ENCODE measurements around the gene MICAL1.
A peak's percentile ranks its signal among the peaks of the same experiment; 100 is the strongest.

MICAL1 gene

DNA sequence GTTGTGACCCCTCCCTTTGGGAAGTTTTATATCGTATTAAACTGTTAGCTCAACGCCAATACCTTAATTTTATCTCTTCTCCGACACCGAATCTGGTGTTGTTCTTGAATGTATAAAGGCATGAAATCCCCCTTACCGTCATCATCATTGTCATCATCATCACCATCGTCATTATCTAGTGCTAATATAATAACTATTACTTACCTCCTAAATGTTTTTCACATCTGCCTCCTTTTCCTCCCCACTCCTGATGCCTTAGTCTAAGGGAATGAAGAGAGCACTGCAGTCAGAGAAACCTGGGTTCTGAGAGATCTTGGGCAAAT is 28.1 kb upstream of the MICAL1 start:
- Mint-ChIP-seq H3K27me3 (no peaks in the 10 kb centered on the region), H3K4me3 (peak overlapping the region; percentile 63 to 75), H3K27ac (peak overlapping the region; percentile 25 to 49), H3K9me3 (no peaks in the 10 kb centered on the region), H3K4me1 (ENCODE audit: low read depth in 2 of 2) (peaks cover 34 to 35% of the 10 kb centered on the region in 2 donors), H3K36me3 (ENCODE audit: insufficient read depth) (peaks cover 23% of the 10 kb centered on the region)
- DNase-seq (no peak), ATAC-seq (replicated peaks) (peak; percentile 18)

DNA sequence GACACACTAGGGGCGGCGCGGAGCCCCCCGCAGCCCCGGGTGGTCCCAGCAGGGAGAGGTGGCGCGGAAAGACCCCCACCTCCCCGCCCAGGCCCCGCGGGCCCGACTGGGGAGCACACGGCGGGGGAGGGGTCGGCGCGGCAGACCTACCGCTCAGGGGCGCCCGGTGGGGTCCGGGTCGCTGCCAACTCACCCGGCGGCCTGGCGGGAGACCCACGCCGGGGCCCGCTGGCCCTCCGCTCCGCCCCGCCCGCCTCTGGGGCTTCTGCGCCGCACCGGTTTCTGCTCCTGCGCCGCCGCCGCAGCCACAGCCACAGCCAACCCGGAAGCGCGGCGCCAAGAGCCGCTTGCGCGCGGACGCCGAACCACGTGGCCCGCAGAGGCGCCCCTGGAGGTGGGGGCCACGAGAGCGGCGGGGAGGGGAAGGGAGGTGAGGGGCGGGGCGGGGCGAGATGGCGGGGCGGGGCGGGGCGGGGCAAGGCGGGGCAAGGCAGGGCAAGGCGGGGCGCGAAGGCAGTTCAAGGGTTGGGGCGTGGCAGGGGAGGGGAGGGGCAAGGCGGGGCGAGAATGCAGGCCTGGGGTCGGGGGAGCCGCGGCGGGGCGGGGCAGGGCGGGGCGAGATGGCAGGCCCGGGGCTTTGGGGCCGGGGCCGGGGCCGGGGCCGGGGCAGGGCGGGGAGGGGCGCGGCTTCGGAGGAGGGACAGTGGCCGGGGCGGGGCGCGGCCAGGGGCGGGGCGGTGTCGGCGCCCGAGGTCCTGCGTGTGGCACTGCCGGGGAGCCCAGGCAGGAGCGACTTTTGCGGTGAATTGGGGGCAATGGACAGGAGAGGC is 27.5 kb upstream of the MICAL1 start, which contains the start of gene ZBTB24:
TSS of gene ZBTB24 (minus strand) at position 315 of the 830 bp plus-strand sequence. CDS start 1,193 bp downstream, outside the sequence.
- peaks cover 39 to 41% of the 10 kb centered on the region in 2 donors for H3K4me1 Mint-ChIP-seq (ENCODE audit: low read depth in 2 of 2)
- H3K36me3 Mint-ChIP-seq (ENCODE audit: insufficient read depth), result peaks cover 29% of the 10 kb centered on the region
- H3K27me3 Mint-ChIP-seq, result no peaks in the 10 kb centered on the region
- peak; percentile 87 for ATAC-seq (replicated peaks)
- H3K27ac Mint-ChIP-seq, result peak within 1 kb of the TSS; percentile 75 to 82
- H3K4me3 Mint-ChIP-seq, result peak within 1 kb of the TSS; percentile 86 to 92
- DNase-seq, result peak; percentile 81 to 88 (median 84)
- H3K9me3 Mint-ChIP-seq, result no peaks in the 10 kb centered on the region

DNA sequence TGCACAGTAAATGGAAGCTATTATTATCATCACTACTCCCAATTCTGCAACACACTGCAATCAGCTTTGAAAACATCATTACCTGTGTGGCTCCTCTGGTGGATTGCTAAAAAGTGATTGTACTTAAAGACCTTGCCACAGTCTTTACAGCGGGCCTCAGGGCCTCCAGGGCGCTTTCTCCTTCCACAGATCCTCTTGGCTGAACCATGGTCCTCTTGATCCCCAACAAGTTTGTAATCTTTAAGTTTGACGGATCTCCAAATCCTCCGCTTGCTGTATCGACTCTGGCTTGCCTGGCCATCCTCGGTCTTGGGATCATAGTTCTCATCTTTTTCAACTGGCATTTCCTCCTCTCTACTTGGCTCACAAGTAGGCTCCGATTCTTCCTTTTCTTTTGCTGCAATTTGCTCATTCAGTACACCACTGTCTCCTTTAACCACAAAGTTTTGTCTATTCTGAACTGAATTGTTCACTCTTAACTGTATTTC is 25.5 kb upstream of the MICAL1 start:
- ATAC-seq (replicated peaks) (no peak), DNase-seq (no peak)
- H3K27me3 Mint-ChIP-seq, result no peaks in the 10 kb centered on the region
- peak overlapping the region; percentile 86 to 92 for H3K4me3 Mint-ChIP-seq
- no peak overlapping the region for H3K27ac Mint-ChIP-seq
- H3K4me1 Mint-ChIP-seq (ENCODE audit: low read depth in 2 of 2), result peaks cover 52 to 60% of the 10 kb centered on the region in 2 donors
- no peaks in the 10 kb centered on the region for H3K9me3 Mint-ChIP-seq
- H3K36me3 Mint-ChIP-seq (ENCODE audit: insufficient read depth), result peaks cover 34% of the 10 kb centered on the region

DNA sequence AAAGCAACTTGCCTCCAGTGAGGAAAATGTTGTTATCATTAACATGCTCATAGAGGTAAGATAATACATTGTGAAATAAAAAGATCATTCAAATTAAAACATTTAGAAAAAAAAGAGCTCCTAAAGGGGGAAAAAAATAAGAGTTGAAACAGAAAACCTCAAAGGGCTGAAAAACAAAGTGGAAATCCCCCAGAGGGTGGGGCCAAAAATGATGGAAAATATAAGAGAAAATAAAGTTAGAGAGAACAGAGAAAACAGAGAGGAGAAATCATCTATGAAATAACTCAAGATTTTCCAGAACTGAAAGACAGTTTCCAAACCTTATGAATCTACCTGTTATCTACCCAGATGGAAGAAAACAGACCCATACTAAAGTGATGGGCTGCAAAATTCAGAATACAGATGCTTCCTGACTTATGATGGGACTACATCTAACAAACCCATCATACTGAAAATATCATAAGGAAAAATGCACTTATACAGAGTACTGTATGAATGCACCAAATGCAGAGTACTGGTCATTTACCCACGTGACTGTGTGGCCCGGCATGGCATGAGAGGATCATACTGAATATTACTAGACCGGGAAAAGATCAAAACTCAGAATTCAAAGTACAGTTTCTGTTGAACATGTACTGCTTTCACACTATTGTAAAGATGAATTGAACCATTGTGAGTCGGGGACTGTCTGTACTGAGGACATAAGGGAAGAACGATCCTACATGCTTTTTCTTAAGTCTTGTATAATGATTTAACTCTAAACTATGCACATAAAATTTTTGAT is 23.5 kb upstream of the MICAL1 start:
- H3K36me3 Mint-ChIP-seq (ENCODE audit: insufficient read depth), result peaks cover 54% of the 10 kb centered on the region
- ATAC-seq (replicated peaks) (no peak), DNase-seq (no peak)
- no peaks in the 10 kb centered on the region for H3K9me3 Mint-ChIP-seq
- H3K4me3 Mint-ChIP-seq, result peak overlapping the region; percentile 86 to 92
- no peaks in the 10 kb centered on the region for H3K27me3 Mint-ChIP-seq
- peaks cover 52 to 69% of the 10 kb centered on the region in 2 donors for H3K4me1 Mint-ChIP-seq (ENCODE audit: low read depth in 2 of 2)
- H3K27ac Mint-ChIP-seq, result peak overlapping the region; percentile 63 to 74

DNA sequence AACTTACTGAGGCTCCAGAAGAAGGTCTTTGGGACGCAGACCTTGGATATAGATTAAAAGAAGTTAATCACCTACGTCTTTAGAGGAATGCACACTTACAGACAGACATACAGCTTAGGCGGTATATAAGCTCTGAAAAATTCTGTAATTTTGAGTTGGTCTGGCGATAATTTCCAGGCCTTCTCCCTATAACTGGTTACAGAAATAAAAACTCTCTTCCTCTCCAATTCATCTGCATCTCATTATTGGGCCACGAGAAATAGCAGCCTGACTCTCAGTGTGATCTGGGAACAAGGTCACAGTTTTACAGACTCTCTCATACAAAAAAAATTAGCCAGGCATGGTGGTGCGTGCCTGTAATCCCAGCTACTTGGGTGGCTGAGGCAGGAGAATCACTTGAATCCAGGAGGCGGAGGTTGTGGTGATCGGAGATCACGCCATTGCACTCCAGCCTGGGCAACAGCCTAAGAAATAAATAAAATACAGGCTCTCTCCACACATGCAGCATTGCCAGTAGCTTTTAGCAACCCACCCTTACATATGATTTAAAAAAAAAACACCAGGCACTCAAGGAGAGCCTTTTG is 22.7 kb upstream of the MICAL1 start:
- ATAC-seq (replicated peaks) (no peak), DNase-seq (no peak)
- H3K4me3 Mint-ChIP-seq, result peak overlapping the region; percentile 86 to 92
- H3K27ac Mint-ChIP-seq, result peak overlapping the region; percentile 63 to 74
- H3K9me3 Mint-ChIP-seq, result no peaks in the 10 kb centered on the region
- H3K36me3 Mint-ChIP-seq (ENCODE audit: insufficient read depth), result peaks cover 61% of the 10 kb centered on the region
- H3K4me1 Mint-ChIP-seq (ENCODE audit: low read depth in 2 of 2), result peaks cover 52 to 72% of the 10 kb centered on the region in 2 donors
- no peaks in the 10 kb centered on the region for H3K27me3 Mint-ChIP-seq

DNA sequence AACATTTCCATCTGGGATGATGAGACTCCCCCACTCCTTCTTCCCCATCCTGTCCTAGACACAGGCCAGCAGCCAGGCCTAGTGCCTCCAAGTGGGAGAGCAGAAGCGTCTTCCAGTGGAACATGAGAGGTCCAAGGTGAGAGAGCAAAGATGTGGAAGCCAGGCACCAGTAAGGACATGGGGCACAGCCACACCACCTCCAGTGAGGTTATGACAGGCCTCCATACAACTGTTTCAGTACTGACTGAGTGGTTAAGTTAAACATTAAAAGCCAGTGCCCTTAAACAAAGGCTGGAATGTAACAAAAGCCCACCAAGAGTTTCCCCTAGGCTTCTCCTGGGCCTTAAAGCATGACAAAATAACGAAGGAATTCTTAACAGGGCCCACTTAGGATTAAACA is 22.2 kb upstream of the MICAL1 start:
- peaks cover 65% of the 10 kb centered on the region for H3K36me3 Mint-ChIP-seq (ENCODE audit: insufficient read depth)
- no peaks in the 10 kb centered on the region for H3K27me3 Mint-ChIP-seq
- ATAC-seq (replicated peaks) (no peak), DNase-seq (no peak)
- H3K9me3 Mint-ChIP-seq, result no peaks in the 10 kb centered on the region
- peak overlapping the region; percentile 86 to 92 for H3K4me3 Mint-ChIP-seq
- H3K4me1 Mint-ChIP-seq (ENCODE audit: low read depth in 2 of 2), result peaks cover 58 to 78% of the 10 kb centered on the region in 2 donors
- H3K27ac Mint-ChIP-seq, result peak overlapping the region; percentile 41 to 67

DNA sequence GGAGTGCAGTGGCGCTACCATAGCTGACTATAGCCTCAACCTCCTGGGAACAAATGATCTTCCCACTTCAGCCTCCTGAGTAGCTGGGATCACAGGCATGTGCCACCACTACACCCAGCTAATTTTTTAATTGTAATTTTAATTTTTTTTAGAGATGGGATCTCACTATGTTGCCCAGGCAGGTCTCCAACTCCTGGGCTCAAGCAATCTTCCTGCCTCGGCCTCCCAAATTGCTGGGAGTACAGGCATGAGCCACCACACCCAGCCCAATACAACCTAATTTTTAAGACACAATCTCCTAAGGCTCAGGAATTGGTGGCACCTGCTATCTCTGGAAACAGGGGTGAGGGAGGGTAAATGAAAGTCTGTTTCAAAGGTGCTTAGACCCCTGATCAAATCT is 21.6 kb upstream of the MICAL1 start:
- peak overlapping the region; percentile 86 to 92 for H3K4me3 Mint-ChIP-seq
- no peak for DNase-seq
- H3K9me3 Mint-ChIP-seq, result no peaks in the 10 kb centered on the region
- H3K4me1 Mint-ChIP-seq (ENCODE audit: low read depth in 2 of 2), result peaks cover 58 to 80% of the 10 kb centered on the region in 2 donors
- no peak for ATAC-seq (replicated peaks)
- H3K27ac Mint-ChIP-seq, result peak overlapping the region; percentile 41 to 67
- peaks cover 66% of the 10 kb centered on the region for H3K36me3 Mint-ChIP-seq (ENCODE audit: insufficient read depth)
- H3K27me3 Mint-ChIP-seq, result no peaks in the 10 kb centered on the region

DNA sequence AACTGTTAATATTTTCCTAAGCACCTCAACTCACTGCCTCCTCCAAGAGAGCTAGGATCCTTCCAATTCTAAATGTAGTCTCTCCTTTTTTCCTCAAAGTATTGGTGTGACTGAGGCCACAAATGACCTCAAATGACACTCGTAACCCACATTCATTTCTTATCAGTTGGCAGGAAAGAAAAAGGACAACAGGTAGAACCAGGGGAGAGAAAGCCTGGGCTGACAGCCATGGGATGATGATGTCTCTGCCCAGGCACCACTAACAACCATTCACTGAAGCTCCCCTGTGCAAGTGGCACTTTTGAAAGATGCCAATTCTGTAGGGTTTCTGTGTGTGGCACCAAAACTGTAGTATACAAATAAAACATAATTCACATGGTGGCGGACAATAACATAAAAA is 20.1 kb upstream of the MICAL1 start:
- DNase-seq, result no peak
- ATAC-seq (replicated peaks), result no peak
- Mint-ChIP-seq H3K36me3 (ENCODE audit: insufficient read depth) (peaks cover 67% of the 10 kb centered on the region), H3K27ac (peak overlapping the region in 1 of 2 donors; percentile 60), H3K9me3 (no peaks in the 10 kb centered on the region), H3K4me1 (ENCODE audit: low read depth in 2 of 2) (peaks cover 55 to 70% of the 10 kb centered on the region in 2 donors), H3K4me3 (no peak overlapping the region), H3K27me3 (no peaks in the 10 kb centered on the region)

DNA sequence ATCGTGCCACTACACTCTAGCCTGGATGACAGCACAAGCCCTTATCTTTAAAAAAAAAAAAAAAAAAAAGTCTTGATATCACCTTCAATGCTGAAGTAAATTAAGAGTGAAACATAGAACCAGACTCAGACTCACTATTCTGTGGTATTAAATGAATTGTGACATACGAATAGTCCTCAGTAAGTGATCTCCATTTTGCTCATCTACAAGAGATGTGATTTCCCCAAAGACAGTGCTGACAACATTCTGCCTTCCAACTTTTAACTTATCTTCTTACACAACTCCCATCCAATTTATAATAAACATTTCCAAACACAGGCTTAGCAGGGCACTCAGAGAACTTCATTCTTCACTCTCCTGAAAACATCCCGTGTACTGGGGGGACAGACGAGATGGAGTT is 19.4 kb upstream of the MICAL1 start:
- no peaks in the 10 kb centered on the region for H3K9me3 Mint-ChIP-seq
- peaks cover 52 to 66% of the 10 kb centered on the region in 2 donors for H3K4me1 Mint-ChIP-seq (ENCODE audit: low read depth in 2 of 2)
- DNase-seq (no peak), ATAC-seq (replicated peaks) (no peak)
- peaks cover 73% of the 10 kb centered on the region for H3K36me3 Mint-ChIP-seq (ENCODE audit: insufficient read depth)
- H3K27me3 Mint-ChIP-seq, result no peaks in the 10 kb centered on the region
- no peak overlapping the region for H3K4me3 Mint-ChIP-seq
- no peak overlapping the region for H3K27ac Mint-ChIP-seq

DNA sequence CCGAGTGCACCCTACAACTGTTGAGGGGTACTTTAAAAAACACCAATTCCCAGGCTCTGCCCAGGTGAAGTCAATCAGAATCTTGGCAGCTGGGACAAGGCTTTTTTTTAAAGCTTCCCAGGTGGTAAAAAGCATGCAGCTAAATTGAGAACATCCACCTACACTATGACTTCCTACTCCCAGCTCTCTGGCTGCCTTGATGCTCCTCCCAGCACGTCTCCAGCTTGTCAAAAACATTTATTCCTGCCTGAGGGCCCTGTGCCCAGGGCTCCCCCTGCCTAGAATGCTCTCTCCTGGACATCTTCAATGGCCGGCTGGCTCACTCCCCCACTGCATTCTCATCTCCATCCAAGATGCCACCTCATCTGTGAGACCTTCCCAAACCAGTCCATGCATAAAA is 17.5 kb upstream of the MICAL1 start:
- no peaks in the 10 kb centered on the region for H3K9me3 Mint-ChIP-seq
- H3K36me3 Mint-ChIP-seq (ENCODE audit: insufficient read depth), result peaks cover 62% of the 10 kb centered on the region
- peak overlapping the region; percentile 4 to 57 for H3K27ac Mint-ChIP-seq
- no peak for ATAC-seq (replicated peaks)
- no peak overlapping the region for H3K4me3 Mint-ChIP-seq
- no peaks in the 10 kb centered on the region for H3K27me3 Mint-ChIP-seq
- DNase-seq, result no peak
- peaks cover 45 to 53% of the 10 kb centered on the region in 2 donors for H3K4me1 Mint-ChIP-seq (ENCODE audit: low read depth in 2 of 2)

DNA sequence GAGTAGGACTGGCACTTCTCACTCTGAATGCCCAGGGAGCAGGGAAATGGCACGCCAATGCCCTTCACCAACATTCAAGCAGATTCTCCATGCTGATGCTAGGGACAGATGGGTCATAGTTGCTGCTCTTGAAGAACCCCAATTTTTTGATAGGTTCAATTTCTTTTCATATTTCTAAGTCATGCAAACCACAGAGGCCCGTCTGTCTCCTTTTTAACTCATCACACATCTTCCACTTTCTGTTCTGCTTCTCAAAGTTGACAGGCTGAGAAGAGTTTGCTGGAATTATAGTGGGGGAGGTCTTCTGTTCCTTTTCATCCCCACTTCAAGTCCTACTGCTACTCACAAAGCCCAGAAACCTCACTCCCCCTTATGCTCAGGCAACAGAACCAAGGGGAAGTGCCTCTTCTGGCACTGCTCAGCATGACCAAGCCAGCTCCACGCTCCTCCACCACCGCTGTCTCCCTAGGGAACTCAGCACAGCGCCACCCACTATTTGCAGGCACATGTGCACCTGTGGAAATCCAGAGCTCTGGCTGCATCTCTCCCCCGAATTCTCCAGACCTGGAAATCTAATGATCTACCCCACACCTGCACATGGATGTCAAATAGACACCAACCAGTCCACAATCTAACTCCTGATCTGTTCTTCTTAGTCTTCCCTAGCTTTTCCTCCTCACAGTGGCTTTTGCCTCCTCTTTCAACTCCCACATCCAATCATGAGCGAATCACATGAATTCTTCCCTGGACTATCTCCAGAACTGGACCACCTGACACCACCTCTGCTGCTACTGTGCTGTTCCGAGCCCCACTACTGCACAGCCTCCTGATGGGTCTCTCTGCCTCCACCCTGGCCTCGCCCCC is 16.8 kb upstream of the MICAL1 start:
- no peaks in the 10 kb centered on the region for H3K27me3 Mint-ChIP-seq
- ATAC-seq (replicated peaks), result no peak
- no peaks in the 10 kb centered on the region for H3K9me3 Mint-ChIP-seq
- peak overlapping the region; percentile 57 for H3K27ac Mint-ChIP-seq
- H3K4me3 Mint-ChIP-seq, result no peak overlapping the region
- no peak for DNase-seq
- peaks cover 39 to 45% of the 10 kb centered on the region in 2 donors for H3K4me1 Mint-ChIP-seq (ENCODE audit: low read depth in 2 of 2)
- H3K36me3 Mint-ChIP-seq (ENCODE audit: insufficient read depth), result peaks cover 70% of the 10 kb centered on the region

DNA sequence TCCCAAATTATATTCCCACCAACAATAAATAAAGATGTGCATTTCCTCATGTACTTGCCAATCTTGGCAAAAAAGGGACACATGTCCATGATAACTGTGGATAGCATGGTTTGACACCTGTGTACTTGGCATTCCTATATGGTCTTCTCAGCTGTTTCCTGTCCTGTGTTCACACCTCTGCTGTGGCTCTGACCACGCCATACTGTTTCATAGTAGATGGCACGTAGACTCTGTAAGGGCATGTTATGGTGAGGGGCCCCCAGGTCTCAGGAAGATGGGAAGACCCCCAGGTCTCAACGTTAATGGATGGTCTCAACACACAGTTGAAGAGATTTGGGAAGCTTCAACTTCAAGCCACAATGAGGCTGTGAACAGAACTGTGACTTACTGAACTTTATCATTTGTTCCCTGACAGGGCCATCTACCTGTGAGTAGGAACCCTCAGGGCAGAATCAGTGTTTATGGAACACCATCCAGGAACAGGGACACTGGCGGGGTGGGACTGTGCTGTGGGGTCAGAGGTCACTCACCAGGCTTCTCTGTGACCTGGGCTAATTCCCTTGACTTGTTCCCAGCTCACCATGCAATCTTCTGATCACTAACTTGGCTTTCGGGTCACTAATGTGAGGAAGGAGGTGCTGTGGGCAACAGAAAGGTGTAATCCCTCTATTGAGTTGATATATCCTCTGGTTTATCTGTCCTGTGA is 15.7 kb upstream of the MICAL1 start:
- Mint-ChIP-seq H3K27me3 (no peaks in the 10 kb centered on the region), H3K4me3 (no peak overlapping the region), H3K27ac (peak overlapping the region; percentile 42 to 57), H3K36me3 (ENCODE audit: insufficient read depth) (peaks cover 76% of the 10 kb centered on the region), H3K4me1 (ENCODE audit: low read depth in 2 of 2) (peaks cover 32 to 36% of the 10 kb centered on the region in 2 donors), H3K9me3 (no peaks in the 10 kb centered on the region)
- ATAC-seq (replicated peaks) (no peak), DNase-seq (no peak)
